ENCODE measurements around the gene VTCN1. TPM values are rescaled to one million over a fixed set of nuclear protein-coding genes. Genes with fewer than 3 reads are reported as not detected.

VTCN1 gene
- polyA plus RNA-seq, 2 donors, result 0.06 TPM; not detected in 1

- H3K4me1 ChIP-seq (ENCODE audit: control insufficient read depth in 2 of 2, insufficient read depth in 2 of 2, low read length in 1 of 2), result no peaks in the 10 kb centered on the region
- WGBS, 2 donors, result 80 to 81% methylated on average over 5 of the region's 5 CpGs
- H3K4me3 ChIP-seq (ENCODE audit: low read depth in 1 of 2, low read length in 2 of 2), result no peak overlapping the region
- no peaks in the 10 kb centered on the region for H3K36me3 ChIP-seq (ENCODE audit: control insufficient read depth in 2 of 2, insufficient read depth in 2 of 2, low read length in 1 of 2)
- peaks cover 0 to 2% of the 10 kb centered on the region in 2 donors for H3K9me3 ChIP-seq (ENCODE audit: control insufficient read depth in 2 of 2, insufficient read depth in 1 of 2, low read depth in 1 of 2, low read length in 1 of 2)
- no peaks in the 10 kb centered on the region for H3K27me3 ChIP-seq (ENCODE audit: control insufficient read depth in 1 of 2, insufficient read depth in 2 of 2, low read length in 2 of 2)
- no peak overlapping the region for H3K27ac ChIP-seq (ENCODE audit: low read depth in 2 of 2, low read length in 1 of 2)
Observed at GRCh38 chr1:117188170-117188815, 22.4 kb downstream of the VTCN1 start.

- WGBS, 2 donors, result 90% methylated on average over 4 of the region's 4 CpGs
- H3K4me3 ChIP-seq (ENCODE audit: low read depth in 1 of 2, low read length in 2 of 2), result no peak overlapping the region
- H3K36me3 ChIP-seq (ENCODE audit: control insufficient read depth in 2 of 2, insufficient read depth in 2 of 2, low read length in 1 of 2), result no peaks in the 10 kb centered on the region
- no peaks in the 10 kb centered on the region for H3K9me3 ChIP-seq (ENCODE audit: control insufficient read depth in 2 of 2, insufficient read depth in 1 of 2, low read depth in 1 of 2, low read length in 1 of 2)
- no peaks in the 10 kb centered on the region for H3K27me3 ChIP-seq (ENCODE audit: control insufficient read depth in 1 of 2, insufficient read depth in 2 of 2, low read length in 2 of 2)
- H3K27ac ChIP-seq (ENCODE audit: low read depth in 2 of 2, low read length in 1 of 2), result no peak overlapping the region
- H3K4me1 ChIP-seq (ENCODE audit: control insufficient read depth in 2 of 2, insufficient read depth in 2 of 2, low read length in 1 of 2), result no peaks in the 10 kb centered on the region
Observed at GRCh38 chr1:117183112-117183511, 27.6 kb downstream of the VTCN1 start.

- H3K4me1 ChIP-seq (ENCODE audit: control insufficient read depth in 2 of 2, insufficient read depth in 2 of 2, low read length in 1 of 2), result no peaks in the 10 kb centered on the region
- H3K27me3 ChIP-seq (ENCODE audit: control insufficient read depth in 1 of 2, insufficient read depth in 2 of 2, low read length in 2 of 2), result no peaks in the 10 kb centered on the region
- H3K36me3 ChIP-seq (ENCODE audit: control insufficient read depth in 2 of 2, insufficient read depth in 2 of 2, low read length in 1 of 2), result no peaks in the 10 kb centered on the region
- H3K27ac ChIP-seq (ENCODE audit: low read depth in 2 of 2, low read length in 1 of 2), result no peak overlapping the region
- 93 to 97% methylated on average over 3 of the region's 3 CpGs for WGBS, 2 donors
- H3K9me3 ChIP-seq (ENCODE audit: control insufficient read depth in 2 of 2, insufficient read depth in 1 of 2, low read depth in 1 of 2, low read length in 1 of 2), result no peaks in the 10 kb centered on the region
- H3K4me3 ChIP-seq (ENCODE audit: low read depth in 1 of 2, low read length in 2 of 2), result no peak overlapping the region
Observed at GRCh38 chr1:117182319-117182718, 28.4 kb downstream of the VTCN1 start.

GRCh38 chr1:117181630-117182041 lies 29.1 kb downstream of the VTCN1 start:
- H3K9me3 ChIP-seq (ENCODE audit: control insufficient read depth in 2 of 2, insufficient read depth in 1 of 2, low read depth in 1 of 2, low read length in 1 of 2), result no peaks in the 10 kb centered on the region
- WGBS, 2 donors, result 72 to 78% methylated on average over 5 of the region's 5 CpGs
- no peak overlapping the region for H3K4me3 ChIP-seq (ENCODE audit: low read depth in 1 of 2, low read length in 2 of 2)
- H3K4me1 ChIP-seq (ENCODE audit: control insufficient read depth in 2 of 2, insufficient read depth in 2 of 2, low read length in 1 of 2), result no peaks in the 10 kb centered on the region
- no peaks in the 10 kb centered on the region for H3K36me3 ChIP-seq (ENCODE audit: control insufficient read depth in 2 of 2, insufficient read depth in 2 of 2, low read length in 1 of 2)
- H3K27ac ChIP-seq (ENCODE audit: low read depth in 2 of 2, low read length in 1 of 2), result no peak overlapping the region
- H3K27me3 ChIP-seq (ENCODE audit: control insufficient read depth in 1 of 2, insufficient read depth in 2 of 2, low read length in 2 of 2), result no peaks in the 10 kb centered on the region

- Histone ChIP-seq H3K27me3 (ENCODE audit: control insufficient read depth in 1 of 2, insufficient read depth in 2 of 2, low read length in 2 of 2) (no peaks in the 10 kb centered on the region), H3K27ac (ENCODE audit: low read depth in 2 of 2, low read length in 1 of 2) (no peak overlapping the region), H3K4me1 (ENCODE audit: control insufficient read depth in 2 of 2, insufficient read depth in 2 of 2, low read length in 1 of 2) (no peaks in the 10 kb centered on the region), H3K9me3 (ENCODE audit: control insufficient read depth in 2 of 2, insufficient read depth in 1 of 2, low read depth in 1 of 2, low read length in 1 of 2) (no peaks in the 10 kb centered on the region), H3K4me3 (ENCODE audit: low read depth in 1 of 2, low read length in 2 of 2) (no peak overlapping the region), H3K36me3 (ENCODE audit: control insufficient read depth in 2 of 2, insufficient read depth in 2 of 2, low read length in 1 of 2) (no peaks in the 10 kb centered on the region)
- 82% methylated on average over 5 of the region's 5 CpGs for WGBS, 2 donors
Observed at GRCh38 chr1:117180147-117180967, 30.4 kb downstream of the VTCN1 start.

GRCh38 chr1:117179471-117179870 lies 31.3 kb downstream of the VTCN1 start:
- Histone ChIP-seq H3K27ac (ENCODE audit: low read depth in 2 of 2, low read length in 1 of 2) (no peak overlapping the region), H3K36me3 (ENCODE audit: control insufficient read depth in 2 of 2, insufficient read depth in 2 of 2, low read length in 1 of 2) (no peaks in the 10 kb centered on the region), H3K9me3 (ENCODE audit: control insufficient read depth in 2 of 2, insufficient read depth in 1 of 2, low read depth in 1 of 2, low read length in 1 of 2) (no peaks in the 10 kb centered on the region), H3K4me1 (ENCODE audit: control insufficient read depth in 2 of 2, insufficient read depth in 2 of 2, low read length in 1 of 2) (no peaks in the 10 kb centered on the region), H3K4me3 (ENCODE audit: low read depth in 1 of 2, low read length in 2 of 2) (no peak overlapping the region), H3K27me3 (ENCODE audit: control insufficient read depth in 1 of 2, insufficient read depth in 2 of 2, low read length in 2 of 2) (no peaks in the 10 kb centered on the region)
- 27 to 29% methylated on average over 5 of the region's 5 CpGs for WGBS, 2 donors

GRCh38 chr1:117178756-117179155 lies 32.0 kb downstream of the VTCN1 start:
- no peaks in the 10 kb centered on the region for H3K4me1 ChIP-seq (ENCODE audit: control insufficient read depth in 2 of 2, insufficient read depth in 2 of 2, low read length in 1 of 2)
- H3K9me3 ChIP-seq (ENCODE audit: control insufficient read depth in 2 of 2, insufficient read depth in 1 of 2, low read depth in 1 of 2, low read length in 1 of 2), result no peaks in the 10 kb centered on the region
- H3K4me3 ChIP-seq (ENCODE audit: low read depth in 1 of 2, low read length in 2 of 2), result no peak overlapping the region
- no peak overlapping the region for H3K27ac ChIP-seq (ENCODE audit: low read depth in 2 of 2, low read length in 1 of 2)
- WGBS, 2 donors, result 76 to 84% methylated on average over 5 of the region's 5 CpGs
- H3K36me3 ChIP-seq (ENCODE audit: control insufficient read depth in 2 of 2, insufficient read depth in 2 of 2, low read length in 1 of 2), result no peaks in the 10 kb centered on the region
- no peaks in the 10 kb centered on the region for H3K27me3 ChIP-seq (ENCODE audit: control insufficient read depth in 1 of 2, insufficient read depth in 2 of 2, low read length in 2 of 2)

- Histone ChIP-seq H3K27ac (ENCODE audit: low read depth in 2 of 2, low read length in 1 of 2) (no peak overlapping the region), H3K36me3 (ENCODE audit: control insufficient read depth in 2 of 2, insufficient read depth in 2 of 2, low read length in 1 of 2) (no peaks in the 10 kb centered on the region), H3K27me3 (ENCODE audit: control insufficient read depth in 1 of 2, insufficient read depth in 2 of 2, low read length in 2 of 2) (no peaks in the 10 kb centered on the region), H3K4me3 (ENCODE audit: low read depth in 1 of 2, low read length in 2 of 2) (no peak overlapping the region), H3K9me3 (ENCODE audit: control insufficient read depth in 2 of 2, insufficient read depth in 1 of 2, low read depth in 1 of 2, low read length in 1 of 2) (no peaks in the 10 kb centered on the region), H3K4me1 (ENCODE audit: control insufficient read depth in 2 of 2, insufficient read depth in 2 of 2, low read length in 1 of 2) (no peaks in the 10 kb centered on the region)
- 48 to 52% methylated on average over 1 of the region's 1 CpG for WGBS, 2 donors
Observed at GRCh38 chr1:117177376-117177775, 33.4 kb downstream of the VTCN1 start.

- Histone ChIP-seq H3K9me3 (ENCODE audit: control insufficient read depth in 2 of 2, insufficient read depth in 1 of 2, low read depth in 1 of 2, low read length in 1 of 2) (no peaks in the 10 kb centered on the region), H3K4me3 (ENCODE audit: low read depth in 1 of 2, low read length in 2 of 2) (no peak overlapping the region), H3K36me3 (ENCODE audit: control insufficient read depth in 2 of 2, insufficient read depth in 2 of 2, low read length in 1 of 2) (no peaks in the 10 kb centered on the region), H3K27me3 (ENCODE audit: control insufficient read depth in 1 of 2, insufficient read depth in 2 of 2, low read length in 2 of 2) (no peaks in the 10 kb centered on the region), H3K27ac (ENCODE audit: low read depth in 2 of 2, low read length in 1 of 2) (no peak overlapping the region), H3K4me1 (ENCODE audit: control insufficient read depth in 2 of 2, insufficient read depth in 2 of 2, low read length in 1 of 2) (no peaks in the 10 kb centered on the region)
- whole genome bisulfite sequencing, 2 donors, result 85 to 86% methylated on average over 6 of the region's 6 CpGs
Observed at GRCh38 chr1:117176579-117176978, 34.1 kb downstream of the VTCN1 start.

- no peaks in the 10 kb centered on the region for H3K4me1 ChIP-seq (ENCODE audit: control insufficient read depth in 2 of 2, insufficient read depth in 2 of 2, low read length in 1 of 2)
- no peaks in the 10 kb centered on the region for H3K27me3 ChIP-seq (ENCODE audit: control insufficient read depth in 1 of 2, insufficient read depth in 2 of 2, low read length in 2 of 2)
- no peak overlapping the region for H3K27ac ChIP-seq (ENCODE audit: low read depth in 2 of 2, low read length in 1 of 2)
- no peak overlapping the region for H3K4me3 ChIP-seq (ENCODE audit: low read depth in 1 of 2, low read length in 2 of 2)
- 95 to 98% methylated on average over 4 of the region's 4 CpGs for WGBS, 2 donors
- no peaks in the 10 kb centered on the region for H3K36me3 ChIP-seq (ENCODE audit: control insufficient read depth in 2 of 2, insufficient read depth in 2 of 2, low read length in 1 of 2)
- no peaks in the 10 kb centered on the region for H3K9me3 ChIP-seq (ENCODE audit: control insufficient read depth in 2 of 2, insufficient read depth in 1 of 2, low read depth in 1 of 2, low read length in 1 of 2)
Observed at GRCh38 chr1:117174851-117175250, 35.9 kb downstream of the VTCN1 start.

Measured in esophagus (tissue), 2 donors.